Measurements from ENCODE around the gene SLC1A3.

The SLC1A3 gene

GRCh38 chr5:36599986-36600779 lies 6.2 kb upstream of the SLC1A3 start:
- DNase-seq (ENCODE audit: low read depth in 2 of 2): no peak

GRCh38 chr5:36600917-36601527 lies 5.4 kb upstream of the SLC1A3 start:
- DNase-seq (ENCODE audit: low read depth in 2 of 2): no peak

- DNase-seq (ENCODE audit: low read depth in 2 of 2): no peak
Observed at GRCh38 chr5:36602704-36603321, 3.6 kb upstream of the SLC1A3 start.

- no peak for DNase-seq (ENCODE audit: low read depth in 2 of 2)
Observed at GRCh38 chr5:36605241-36605640, 1.2 kb upstream of the SLC1A3 start.

- DNase-seq (ENCODE audit: low read depth in 2 of 2): no peak
Observed at GRCh38 chr5:36606036-36606427, 374 bp upstream of the SLC1A3 start.

- DNase-seq (ENCODE audit: low read depth in 2 of 2): no peak
Observed at GRCh38 chr5:36607114-36607571, 737 bp downstream of the SLC1A3 start.

- DNase-seq (ENCODE audit: low read depth in 2 of 2): no peak
Observed at GRCh38 chr5:36607838-36608783, 1.7 kb downstream of the SLC1A3 start.

- DNase-seq (ENCODE audit: low read depth in 2 of 2): no peak
Observed at GRCh38 chr5:36610621-36611020, 4.2 kb downstream of the SLC1A3 start.

GRCh38 chr5:36611520-36612274 lies 5.3 kb downstream of the SLC1A3 start:
- no peak for DNase-seq (ENCODE audit: low read depth in 2 of 2)

GRCh38 chr5:36613241-36613640 lies 6.8 kb downstream of the SLC1A3 start:
- DNase-seq (ENCODE audit: low read depth in 2 of 2): no peak

- no peak for DNase-seq (ENCODE audit: low read depth in 2 of 2)
Observed at GRCh38 chr5:36613771-36614656, 7.6 kb downstream of the SLC1A3 start.

GRCh38 chr5:36614657-36615308 lies 8.4 kb downstream of the SLC1A3 start:
- DNase-seq (ENCODE audit: low read depth in 2 of 2): no peak

GRCh38 chr5:36619012-36619635 lies 12.7 kb downstream of the SLC1A3 start:
- DNase-seq (ENCODE audit: low read depth in 2 of 2): no peak

- no peak for DNase-seq (ENCODE audit: low read depth in 2 of 2)
Observed at GRCh38 chr5:36621985-36622384, 15.6 kb downstream of the SLC1A3 start.

GRCh38 chr5:36623832-36624231 lies 17.4 kb downstream of the SLC1A3 start:
- no peak for DNase-seq (ENCODE audit: low read depth in 2 of 2)

GRCh38 chr5:36624277-36624676 lies 17.9 kb downstream of the SLC1A3 start:
- DNase-seq (ENCODE audit: low read depth in 2 of 2): no peak

- no peak for DNase-seq (ENCODE audit: low read depth in 2 of 2)
Observed at GRCh38 chr5:36628695-36629094, 22.3 kb downstream of the SLC1A3 start.

GRCh38 chr5:36629729-36630128 lies 23.3 kb downstream of the SLC1A3 start:
- no peak for DNase-seq (ENCODE audit: low read depth in 2 of 2)

All from stimulated activated CD4-positive, alpha-beta T cell treated with anti-CD3 and anti-CD28 coated beads, Interleukin-1b, Interleukin-23, amount 100 ng/mL, for 4 hours (primary cell).